Type B pancreatic cell (in vitro differentiated cells): ENCODE data around the gene EPHA5. TPM values are rescaled to one million over a fixed set of nuclear protein-coding genes. Genes with fewer than 3 reads are reported as not detected.
"Not testable (repeated sequence)": the region's sequence is repeated elsewhere in the genome, so short reads cannot be mapped to it uniquely, and the experiment has no call there.

Source experiments
- DNase-seq: peaks from one replicate; pipeline ENCODE4 v3.0.0; 2021; ENCODE audit warnings: mixed read lengths; ENCODE audit not compliant: unreplicated experiment; ENCODE audit errors: extremely low spot score
- H3K27ac Mint-ChIP-seq: 2 replicates; pipeline ENCODE4 v1.8.0; 2021; ENCODE audit warnings: mild to moderate bottlenecking, mixed read lengths
- H3K27me3 Mint-ChIP-seq: 2 replicates; pipeline ENCODE4 v1.8.0; 2021; ENCODE audit warnings: mixed read lengths
- H3K36me3 Mint-ChIP-seq: 2 replicates; pipeline ENCODE4 v1.8.0; 2021; ENCODE audit warnings: mixed read lengths
- H3K4me1 Mint-ChIP-seq: one replicate; pipeline ENCODE4 v1.8.0; 2021; ENCODE audit warnings: mixed read lengths; ENCODE audit not compliant: unreplicated experiment
- H3K4me3 Mint-ChIP-seq: 2 replicates; pipeline ENCODE4 v1.8.0; 2021; ENCODE audit warnings: mild to moderate bottlenecking, mixed read lengths
- H3K9me3 Mint-ChIP-seq: 2 replicates; pipeline ENCODE4 v1.8.0; 2021; ENCODE audit warnings: mixed read lengths
- CTCF ChIP-seq: fragments of 200-600 bp; sonication (generic); conservative IDR thresholded peaks from 2 replicates; pipeline ENCODE4 v1.5.0; 2021; ENCODE audit warnings: antibody characterized with exemption, mild to moderate bottlenecking
- total RNA-seq: library from RNA; stranded (reverse); gene quantifications from 2 replicates; pipeline ENCODE4 v1.2.1, GENCODE V29; 2021; ENCODE audit warnings: low replicate concordance

Gene EPHA5
- total RNA-seq, 1 donor from 2014 or later: 2.4 TPM

- Mint-ChIP-seq H3K27ac (no peak overlapping the region), H3K4me3 (no peak overlapping the region), H3K9me3 (no peaks in the 10 kb centered on the region), H3K4me1 (no peaks in the 10 kb centered on the region), H3K36me3 (no peaks in the 10 kb centered on the region), H3K27me3 (no peaks in the 10 kb centered on the region)
- no peak for TF ChIP-seq CTCF
- no peak for DNase-seq
Observed at GRCh38 chr4:65311120-65311519, 359.2 kb downstream of the EPHA5 start.

- H3K36me3 Mint-ChIP-seq: no peaks in the 10 kb centered on the region
- no peak for DNase-seq
- no peaks in the 10 kb centered on the region for H3K4me1 Mint-ChIP-seq
- no peak for TF ChIP-seq CTCF
- no peaks in the 10 kb centered on the region for H3K27me3 Mint-ChIP-seq
- H3K4me3 Mint-ChIP-seq: no peak overlapping the region
- H3K27ac Mint-ChIP-seq: no peak overlapping the region
- no peaks in the 10 kb centered on the region for H3K9me3 Mint-ChIP-seq
Observed at GRCh38 chr4:65310586-65310985, 359.7 kb downstream of the EPHA5 start.

GRCh38 chr4:65308626-65309025 is 361.7 kb downstream of the EPHA5 start:
- not testable (repeated sequence) for DNase-seq, H3K9me3 Mint-ChIP-seq, H3K4me3 Mint-ChIP-seq, H3K27me3 Mint-ChIP-seq, H3K27ac Mint-ChIP-seq, H3K4me1 Mint-ChIP-seq, H3K36me3 Mint-ChIP-seq

- Mint-ChIP-seq H3K27me3 (no peaks in the 10 kb centered on the region), H3K4me1 (no peaks in the 10 kb centered on the region), H3K36me3 (no peaks in the 10 kb centered on the region), H3K27ac (no peak overlapping the region), H3K9me3 (no peaks in the 10 kb centered on the region), H3K4me3 (no peak overlapping the region)
- no peak for DNase-seq
- TF ChIP-seq CTCF: no peak
Observed at GRCh38 chr4:65302145-65302544, 368.1 kb downstream of the EPHA5 start.

GRCh38 chr4:65296246-65296645 is 374.0 kb downstream of the EPHA5 start:
- H3K4me3 Mint-ChIP-seq: no peak overlapping the region
- no peak for DNase-seq
- no peaks in the 10 kb centered on the region for H3K27me3 Mint-ChIP-seq
- no peaks in the 10 kb centered on the region for H3K36me3 Mint-ChIP-seq
- TF ChIP-seq CTCF: no peak
- H3K9me3 Mint-ChIP-seq: peaks cover 6% of the 10 kb centered on the region
- no peak overlapping the region for H3K27ac Mint-ChIP-seq
- no peaks in the 10 kb centered on the region for H3K4me1 Mint-ChIP-seq

- no peak overlapping the region for H3K27ac Mint-ChIP-seq
- H3K27me3 Mint-ChIP-seq: no peaks in the 10 kb centered on the region
- no peaks in the 10 kb centered on the region for H3K36me3 Mint-ChIP-seq
- TF ChIP-seq CTCF: no peak
- DNase-seq: no peak
- H3K4me1 Mint-ChIP-seq: no peaks in the 10 kb centered on the region
- no peak overlapping the region for H3K4me3 Mint-ChIP-seq
- no peaks in the 10 kb centered on the region for H3K9me3 Mint-ChIP-seq
Observed at GRCh38 chr4:65287071-65287470, 383.2 kb downstream of the EPHA5 start.
